Transverse colon (tissue), 4 donors: ENCODE measurements around the gene KIAA0232. TPM values are rescaled to one million over a fixed set of nuclear protein-coding genes. Genes with fewer than 3 reads are reported as not detected.
A peak's percentile ranks its signal among the peaks of the same experiment; 100 is the strongest.
"Not testable (repeated sequence)": the region's sequence is repeated elsewhere in the genome, so short reads cannot be mapped to it uniquely, and the experiment has no call there.

Source experiments
- DNase-seq: peaks from one replicate; pipeline ENCODE4 v3.0.0-alpha.2; 2019
- H3K27ac ChIP-seq, 4 donors: fragments of 200-600 bp; sonication (generic); 2 replicates each; pipeline ENCODE4 v1.5.1; 2016 to 2018; ENCODE audit warnings: inconsistent platforms in 4 of 4
- H3K27me3 ChIP-seq: fragments of 200-600 bp; sonication (generic); 2 replicates; pipeline ENCODE4 v1.5.1; 2017; ENCODE audit warnings: inconsistent platforms
- H3K36me3 ChIP-seq, 4 donors: fragments of 200-600 bp; sonication (generic); 2 replicates each; pipeline ENCODE4 v1.5.1; 2017 to 2019; ENCODE audit warnings: inconsistent platforms in 4 of 4
- H3K4me1 ChIP-seq, 4 donors: fragments of 200-600 bp; sonication (generic); 2 replicates each; pipeline ENCODE4 v1.5.1; 2017 to 2020; ENCODE audit warnings: inconsistent platforms in 4 of 4
- H3K4me3 ChIP-seq, 4 donors: fragments of 200-600 bp; sonication (generic); 1 replicate in 1 of 4; 2 replicates in 3 of 4; pipeline versions ENCODE4 v1.5.1 to v1.6.1; 2017 to 2019; ENCODE audit warnings: inconsistent platforms in 4 of 4
- H3K9me3 ChIP-seq, 2 donors: fragments of 200-600 bp; sonication (generic); 2 replicates each; pipeline ENCODE4 v1.5.1; 2017 to 2019; ENCODE audit warnings: inconsistent platforms in 2 of 2
- CTCF ChIP-seq, 5 experiments: fragments of 200-600 bp in 3 of 5; fragments of 450-650 bp in 2 of 5; sonication (generic) in 3 of 5; IDR thresholded peaks; 1 replicate in 2 of 5; 2 replicates in 3 of 5; pipeline ENCODE4 v1.5.1; 2016 to 2017; ENCODE audit warnings: antibody characterized with exemption in 5 of 5, inconsistent platforms in 3 of 5, mild to moderate bottlenecking in 2 of 5, moderate library complexity in 1 of 5
- EP300 ChIP-seq: sonication (generic); formaldehyde crosslinking; IDR thresholded peaks from one replicate; pipeline ENCODE4 v1.6.1; 2017; ENCODE audit warnings: antibody characterized with exemption, low read depth
- POLR2A ChIP-seq: fragments of 450-650 bp; IDR thresholded peaks from one replicate; pipeline ENCODE4 v1.6.1; 2016; ENCODE audit warnings: antibody characterized with exemption, mild to moderate bottlenecking, moderate library complexity
- POLR2AphosphoS5 ChIP-seq, 3 donors: sonication (generic); formaldehyde crosslinking; IDR thresholded peaks; one replicate each; pipeline ENCODE4 v1.6.1; 2016; ENCODE audit warnings: antibody characterized with exemption in 3 of 3
- WGBS, 2 donors: methylation state at CpG; one replicate each; pipeline ENCODE4 v1.1.5; 2018; ENCODE audit warnings: low coverage in 1 of 2; 5-methylcytosine and 5-hydroxymethylcytosine counted together
- in situ Hi-C, 4 donors: fragments of 200-750 bp; cut with MboI; loops; one replicate each; pipeline versions ENCODE4 v1.15.0 to v1.15.1; 2017; ENCODE audit warnings: low sequenced_read_pairs in 3 of 4, low pct_ligation_motif_present in 1 of 4, low pct_unique_long_range_greater_than_20kb in 1 of 4
- intact Hi-C: fragments of 100-400 bp; cut with DNase I; formaldehyde crosslinking; loops from one replicate; pipeline ENCODE4 v1.15.1; 2023; ENCODE audit warnings: low total_unique reads
- total RNA-seq, 4 donors: library from RNA; depleted of rRNA; stranded (reverse); fragments of >200 nt; gene quantifications; one replicate each; pipeline ENCODE4 v1.1.0, GENCODE V29; 2016

Gene KIAA0232
- total RNA-seq, 4 donors from 2014 or later, result 17.9 to 83.4 (median 43.0) TPM

DNA sequence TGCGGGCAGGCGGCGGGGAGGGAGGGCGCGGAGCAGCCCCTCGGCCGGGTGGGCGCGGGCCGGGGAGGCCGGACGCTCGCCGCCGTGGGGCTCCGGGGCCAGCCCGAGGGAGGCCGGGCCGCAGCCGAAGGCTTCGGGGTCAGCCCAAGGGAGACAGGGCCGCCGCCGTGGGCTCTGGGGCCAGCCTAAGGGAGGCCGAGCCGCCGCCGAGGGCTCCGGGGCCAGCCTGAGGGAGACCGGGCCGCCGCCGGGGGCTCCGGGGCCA is 251 bp downstream of the KIAA0232 start:
- peak overlapping the region; percentile 81 to 99 (median 96) for H3K4me3 ChIP-seq
- H3K27ac ChIP-seq, result peak overlapping the region; percentile 99 to 100 (median 100)
- H3K4me1 ChIP-seq, result peaks cover 7 to 49% (median 30%) of the 10 kb centered on the region in 4 donors
- WGBS, 2 donors, result 0% methylated on average over 22 of the region's 34 CpGs; no CpG with 5 or more reads in 1 of the 2 donors
- TF ChIP-seq EP300, result no peak
- TF ChIP-seq POLR2AphosphoS5 (IDR thresholded peaks at IDR 0.05), result no peak
- TF ChIP-seq CTCF (IDR thresholded peaks at IDR 0.05), result no peak
- TF ChIP-seq POLR2A, result no peak
- H3K36me3 ChIP-seq, result no peaks in the 10 kb centered on the region
- H3K9me3 ChIP-seq, result no peaks in the 10 kb centered on the region
- no peak for DNase-seq
- intact Hi-C loops, result loop anchor here (5.0 kb wide), 1 partner anchor 60 kb away; no protein-coding TSS in a partner anchor
- H3K27me3 ChIP-seq, result no peaks in the 10 kb centered on the region
- in situ Hi-C loops, result no loop called here

- H3K27ac ChIP-seq, result peak overlapping the region; percentile 99 to 100 (median 100)
- H3K36me3 ChIP-seq, result no peaks in the 10 kb centered on the region
- in situ Hi-C loops, result no loop called here
- TF ChIP-seq EP300 (no peak), CTCF (IDR thresholded peaks at IDR 0.05) (peak in 1 of 5 experiments; percentile 15), POLR2A (peak; percentile 90), POLR2AphosphoS5 (IDR thresholded peaks at IDR 0.05) (peak; percentile 89 to 92 (median 89))
- intact Hi-C loops, result loop anchor here (5.0 kb wide), 1 partner anchor 61 kb away; no protein-coding TSS in a partner anchor
- 2% methylated on average over 62 of the region's 91 CpGs; no CpG with 5 or more reads in 1 of the 2 donors for WGBS, 2 donors
- H3K4me3 ChIP-seq, result peak overlapping the region; percentile 81 to 99 (median 96)
- H3K27me3 ChIP-seq, result no peaks in the 10 kb centered on the region
- no peaks in the 10 kb centered on the region for H3K9me3 ChIP-seq
- peak; percentile 94 for DNase-seq
- peaks cover 7 to 55% (median 33%) of the 10 kb centered on the region in 4 donors for H3K4me1 ChIP-seq
Measured at GRCh38 chr4:6783111-6783981, 819 bp downstream of the KIAA0232 start.

DNA sequence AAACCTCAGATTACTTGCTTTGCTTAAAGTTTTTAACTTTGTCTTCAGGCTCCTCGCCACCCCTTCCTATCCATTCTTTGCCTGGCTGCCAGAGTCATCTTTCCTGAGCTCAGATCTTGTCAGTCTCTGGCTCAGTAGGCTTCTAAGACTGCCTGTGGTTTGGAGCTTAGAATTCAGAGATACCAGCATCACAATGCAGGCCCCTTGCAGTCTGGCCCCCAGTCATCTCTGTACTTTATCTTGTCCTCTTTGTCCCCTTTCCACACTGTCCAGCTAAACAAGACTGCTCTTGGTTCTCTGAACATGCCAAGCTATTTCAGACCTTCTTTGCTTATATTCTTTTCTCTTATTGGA is 3.0 kb downstream of the KIAA0232 start:
- Histone ChIP-seq H3K4me3 (no peak overlapping the region), H3K9me3 (no peaks in the 10 kb centered on the region), H3K36me3 (no peaks in the 10 kb centered on the region), H3K27ac (no peak overlapping the region), H3K4me1 (peaks cover 4 to 53% (median 30%) of the 10 kb centered on the region in 4 donors), H3K27me3 (no peaks in the 10 kb centered on the region)
- WGBS, 2 donors, result 90 to 100% methylated on average over 1 of the region's 1 CpG
- DNase-seq, result no peak
- TF ChIP-seq CTCF (IDR thresholded peaks at IDR 0.05), result no peak
- TF ChIP-seq POLR2A, result no peak
- TF ChIP-seq EP300, result no peak
- no peak for TF ChIP-seq POLR2AphosphoS5 (IDR thresholded peaks at IDR 0.05)
- intact Hi-C loops, result no loop called here
- in situ Hi-C loops, result no loop called here

DNA sequence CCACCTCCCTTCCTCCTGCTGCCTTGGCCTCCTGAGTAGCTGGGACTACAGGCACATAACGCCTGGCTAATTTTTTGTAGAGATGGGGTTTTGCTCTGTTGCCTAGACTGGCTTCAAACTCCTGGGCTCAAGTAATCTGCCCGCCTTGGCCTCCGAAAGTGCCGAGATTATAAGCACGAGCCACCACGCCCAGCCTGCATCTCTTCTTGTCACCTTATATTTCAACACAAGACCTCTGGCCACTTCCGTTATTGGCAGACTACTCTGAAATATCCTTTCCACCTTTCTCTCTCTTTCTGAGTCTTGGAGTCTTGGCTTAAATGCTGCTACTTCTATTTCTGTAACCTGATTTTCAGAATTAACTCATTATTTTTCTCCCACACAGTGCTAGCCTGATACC is 5.6 kb downstream of the KIAA0232 start:
- in situ Hi-C loops, result no loop called here

GRCh38 chr4:6791245-6791644 is 8.7 kb downstream of the KIAA0232 start:
- H3K9me3 ChIP-seq, H3K36me3 ChIP-seq, H3K27me3 ChIP-seq, H3K4me3 ChIP-seq, intact Hi-C loops, H3K27ac ChIP-seq, DNase-seq, in situ Hi-C loops: not testable (repeated sequence)
- 87 to 94% methylated on average over 4 of the region's 4 CpGs for WGBS, 2 donors
- H3K4me1 ChIP-seq, result peaks cover 9 to 63% (median 42%) of the 10 kb centered on the region in 4 donors

More for the DNA sequence above, 5.6 kb downstream of the KIAA0232 start:
- no peaks in the 10 kb centered on the region for H3K27me3 ChIP-seq
- H3K36me3 ChIP-seq, result no peaks in the 10 kb centered on the region
- H3K27ac ChIP-seq, result no peak overlapping the region
- no peaks in the 10 kb centered on the region for H3K9me3 ChIP-seq
- intact Hi-C loops, result no loop called here
- DNase-seq, result no peak
- WGBS, 2 donors, result 41 to 79% methylated on average over 7 of the region's 7 CpGs
- peaks cover 8 to 63% (median 42%) of the 10 kb centered on the region in 4 donors for H3K4me1 ChIP-seq
- no peak overlapping the region for H3K4me3 ChIP-seq
- TF ChIP-seq POLR2A (no peak), CTCF (IDR thresholded peaks at IDR 0.05) (no peak), POLR2AphosphoS5 (IDR thresholded peaks at IDR 0.05) (no peak), EP300 (no peak)

DNA sequence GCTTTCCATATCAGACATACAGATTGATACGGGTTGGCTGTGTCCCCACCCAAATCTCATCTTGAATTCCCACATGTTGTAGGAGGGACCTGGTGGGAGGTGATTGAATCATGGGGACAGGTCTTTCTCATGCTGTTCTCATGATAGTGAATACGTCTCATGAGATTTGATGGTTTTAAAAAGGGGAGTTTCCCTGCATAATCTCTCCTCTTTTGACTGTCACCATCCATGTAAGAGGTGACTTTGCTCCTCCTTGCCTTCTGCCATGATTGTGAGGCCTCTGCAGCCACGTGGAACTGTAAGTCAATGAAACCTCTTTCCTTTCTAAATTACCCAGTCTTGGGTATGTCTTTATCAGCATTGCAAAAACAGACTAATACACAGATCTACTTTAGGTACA is 9.3 kb downstream of the KIAA0232 start:
- H3K9me3 ChIP-seq, intact Hi-C loops, in situ Hi-C loops, H3K36me3 ChIP-seq, H3K4me3 ChIP-seq, H3K27me3 ChIP-seq, DNase-seq: not testable (repeated sequence)
- H3K27ac ChIP-seq, result peak overlapping the region in 2 of 4 donors; percentile 20 to 21
- H3K4me1 ChIP-seq, result peaks cover 9 to 66% (median 46%) of the 10 kb centered on the region in 4 donors
- 58 to 59% methylated on average over 3 of the region's 3 CpGs for WGBS, 2 donors
